Measurements from ENCODE around the gene MYH7. TPM values are rescaled to one million over a fixed set of nuclear protein-coding genes. Genes with fewer than 3 reads are reported as not detected.

The MYH7 gene
- total and polyA plus RNA-seq, 4 donors: 0.02 to 0.42 (median 0.04) TPM

Small RNA genes lying within 50 kb of the gene (small RNA-seq; reads per million reads assigned to genes)
- gene MIR208A: not detected
- gene MIR208B: not detected

Other genes starting within 250 kb of the MYH7 start
- gene RNF212B, start 197.7 kb downstream of the MYH7 start, total RNA-seq: under 1 TPM; 0.17 to 0.51 TPM
- gene RNF212B, start 197.7 kb downstream of the MYH7 start, polyA plus RNA-seq: under 1 TPM in 1 of 2 donors, not detected in 1; 0.06 TPM
- gene HOMEZ, start 149.5 kb downstream of the MYH7 start, total RNA-seq: 1 to 10 TPM; 3.4 to 3.5 TPM
- gene HOMEZ, start 149.5 kb downstream of the MYH7 start, polyA plus RNA-seq: 1 to 10 TPM; 2.8 to 3.3 TPM
- gene PPP1R3E, start 132.8 kb downstream of the MYH7 start, total RNA-seq: 1 to 10 TPM; 2.5 to 4.7 TPM
- 1 to 10 TPM; 3.0 to 4.1 TPM for gene PPP1R3E, start 132.8 kb downstream of the MYH7 start, polyA plus RNA-seq
- 10 to 100 TPM; 10.9 to 28.0 TPM for gene BCL2L2, start 128.8 kb downstream of the MYH7 start, total RNA-seq
- 10 to 100 TPM in 1 of 2 donors, 1 to 10 TPM in 1; 4.7 to 14.5 TPM for gene BCL2L2, start 128.8 kb downstream of the MYH7 start, polyA plus RNA-seq
- gene PABPN1, start 114.2 kb downstream of the MYH7 start, total RNA-seq: 10 to 100 TPM; 54.0 to 59.6 TPM
- 10 to 100 TPM; 40.9 to 41.9 TPM for gene PABPN1, start 114.2 kb downstream of the MYH7 start, polyA plus RNA-seq
- 10 to 100 TPM in 1 of 2 donors, 1 to 10 TPM in 1; 2.4 to 14.6 TPM for gene SLC22A17, start 82.8 kb downstream of the MYH7 start, total RNA-seq
- 1 to 10 TPM; 1.1 to 2.7 TPM for gene SLC22A17, start 82.8 kb downstream of the MYH7 start, polyA plus RNA-seq
- under 1 TPM; 0.42 to 0.67 TPM for gene EFS, start 70.5 kb downstream of the MYH7 start, total RNA-seq
- under 1 TPM; 0.10 to 0.69 TPM for gene EFS, start 70.5 kb downstream of the MYH7 start, polyA plus RNA-seq
- not detected for gene IL25, start 62.9 kb downstream of the MYH7 start, total RNA-seq
- gene IL25, start 62.9 kb downstream of the MYH7 start, polyA plus RNA-seq: not detected
- 1 to 10 TPM in 1 of 2 donors, not detected in 1; 5.5 TPM for gene CMTM5, start 58.6 kb downstream of the MYH7 start, total RNA-seq
- gene CMTM5, start 58.6 kb downstream of the MYH7 start, polyA plus RNA-seq: under 1 TPM in 1 of 2 donors, not detected in 1; 0.22 TPM
- gene MYH6, start 27.4 kb downstream of the MYH7 start, total RNA-seq: under 1 TPM; 0.05 to 0.17 TPM
- gene MYH6, start 27.4 kb downstream of the MYH7 start, polyA plus RNA-seq: under 1 TPM in 1 of 2 donors, not detected in 1; 0.06 TPM
- 10 to 100 TPM; 20.4 to 26.9 TPM for gene NGDN, start 34.0 kb upstream of the MYH7 start, total RNA-seq
- gene NGDN, start 34.0 kb upstream of the MYH7 start, polyA plus RNA-seq: 10 to 100 TPM; 18.2 to 25.4 TPM
- under 1 TPM; 0.08 to 0.14 TPM for gene ZFHX2, start 116.1 kb upstream of the MYH7 start, total RNA-seq
- under 1 TPM; 0.06 to 0.12 TPM for gene ZFHX2, start 116.1 kb upstream of the MYH7 start, polyA plus RNA-seq
- 10 to 100 TPM in 1 of 2 donors, 1 to 10 TPM in 1; 7.3 to 19.8 TPM for gene THTPA, start 120.6 kb upstream of the MYH7 start, total RNA-seq
- gene THTPA, start 120.6 kb upstream of the MYH7 start, polyA plus RNA-seq: 10 to 100 TPM in 1 of 2 donors, 1 to 10 TPM in 1; 9.6 to 10.2 TPM
- 10 to 100 TPM; 14.8 to 19.7 TPM for gene AP1G2, start 132.1 kb upstream of the MYH7 start, total RNA-seq
- 10 to 100 TPM; 12.4 to 26.6 TPM for gene AP1G2, start 132.1 kb upstream of the MYH7 start, polyA plus RNA-seq
- under 1 TPM; 0.08 to 0.23 TPM for gene JPH4, start 143.1 kb upstream of the MYH7 start, total RNA-seq
- under 1 TPM; 0.07 to 0.24 TPM for gene JPH4, start 143.1 kb upstream of the MYH7 start, polyA plus RNA-seq
- gene DHRS2, start 200.7 kb upstream of the MYH7 start, total RNA-seq: 1 to 10 TPM in 1 of 2 donors, under 1 TPM in 1; 0.56 to 1.0 TPM
- gene DHRS2, start 200.7 kb upstream of the MYH7 start, polyA plus RNA-seq: under 1 TPM; 0.33 to 0.68 TPM